Neural cell (in vitro differentiated cells): Measurements from ENCODE around the gene TCHH. TPM values are rescaled to one million over a fixed set of nuclear protein-coding genes. Genes with fewer than 3 reads are reported as not detected.

Experiments
- H2AFZ ChIP-seq: fragments of 200-600, 300-800 bp; sonication (generic), shearing (Covaris generic); 2 replicates; pipeline ENCODE4 v1.6.0; 2014; ENCODE audit warnings: low read depth, mild to moderate bottlenecking, antibody characterized with exemption, low read length, moderate library complexity
- H3F3A ChIP-seq: fragments of 200-600 bp; shearing (Covaris generic); 2 replicates; pipeline ENCODE4 v1.6.1; 2016; ENCODE audit warnings: mild to moderate bottlenecking, moderate library complexity, mixed read lengths, antibody characterized with exemption, low read length; ENCODE audit not compliant: insufficient read depth, poor library complexity, severe bottlenecking
- H3K27ac ChIP-seq: fragments of 200-600, 300-800 bp; sonication (generic), shearing (Covaris generic); 2 replicates; pipeline ENCODE4 v1.5.1; 2014; ENCODE audit warnings: mild to moderate bottlenecking, low read length, moderate library complexity
- H3K27me3 ChIP-seq: fragments of 300-800, 200-600 bp; sonication (generic), shearing (Covaris generic); 2 replicates; pipeline ENCODE4 v1.6.0; 2014; ENCODE audit warnings: mild to moderate bottlenecking, low read depth, low read length, moderate library complexity; ENCODE audit not compliant: insufficient read depth
- H3K36me3 ChIP-seq: fragments of 300-800, 200-600 bp; sonication (generic), shearing (Covaris generic); 2 replicates; pipeline ENCODE4 v1.5.1; 2014; ENCODE audit warnings: mild to moderate bottlenecking, antibody characterized with exemption, low read length, moderate library complexity; ENCODE audit not compliant: insufficient read depth
- H3K4me2 ChIP-seq: fragments of 300-800, 200-600 bp; sonication (generic), shearing (Covaris generic); 2 replicates; pipeline ENCODE4 v1.6.0; 2014; ENCODE audit warnings: mild to moderate bottlenecking, low read length
- H3K4me3 ChIP-seq: fragments of 300-800, 200-600 bp; sonication (generic), shearing (Covaris generic); 2 replicates; pipeline ENCODE4 v1.5.1; 2014; ENCODE audit warnings: mild to moderate bottlenecking, low read length, moderate library complexity
- H3K79me2 ChIP-seq: fragments of 200-600 bp; shearing (Covaris generic); replicated peaks from 2 replicates; pipeline ENCODE4 v1.6.0; 2014; ENCODE audit warnings: mild to moderate bottlenecking, low read length, moderate library complexity; ENCODE audit not compliant: insufficient read depth
- H3K9ac ChIP-seq: fragments of 300-800, 200-600 bp; sonication (generic), shearing (Covaris generic); 2 replicates; pipeline ENCODE4 v1.6.1; 2016; ENCODE audit warnings: mild to moderate bottlenecking, low read length, mixed read lengths
- H3K9me2 ChIP-seq: fragments of 200-600 bp; shearing (Covaris generic); 2 replicates; pipeline ENCODE4 v1.6.1; 2016; ENCODE audit warnings: mild to moderate bottlenecking, low read length, mixed read lengths; ENCODE audit not compliant: insufficient read depth
- H3K9me3 ChIP-seq: fragments of 200-600, 300-800 bp; sonication (generic), shearing (Covaris generic); 2 replicates; pipeline ENCODE4 v1.6.1; 2016; ENCODE audit warnings: mild to moderate bottlenecking, mixed run types, low read length, moderate library complexity, mixed read lengths
- H4K20me1 ChIP-seq: fragments of 200-600 bp; shearing (Covaris generic); 2 replicates; pipeline ENCODE4 v1.6.1; 2016; ENCODE audit warnings: mild to moderate bottlenecking, mixed run types; ENCODE audit not compliant: insufficient read depth
- CTCF ChIP-seq: fragments of 450-650 bp; IDR thresholded peaks from 2 replicates; pipeline ENCODE4 v1.5.1; 2014; ENCODE audit warnings: antibody characterized with exemption, mild to moderate bottlenecking, moderate library complexity; ENCODE audit not compliant: poor library complexity, severe bottlenecking
- EP300 ChIP-seq: fragments of 450-650 bp; conservative IDR thresholded peaks from 2 replicates; pipeline ENCODE4 v1.6.1; 2014; ENCODE audit warnings: antibody characterized with exemption, mild to moderate bottlenecking, moderate library complexity; ENCODE audit not compliant: poor library complexity, severe bottlenecking
- EZH2 ChIP-seq: fragments of 200-600, 300-800 bp; shearing (Covaris generic), sonication (generic); IDR thresholded peaks from 2 replicates; pipeline ENCODE4 v1.6.1; 2014; ENCODE audit warnings: antibody characterized with exemption, low read length, borderline replicate concordance, mild to moderate bottlenecking; ENCODE audit not compliant: insufficient read depth, poor library complexity, severe bottlenecking
- MXI1 ChIP-seq: fragments of 450-650 bp; conservative IDR thresholded peaks from 2 replicates; pipeline ENCODE4 v1.6.1; 2014; ENCODE audit warnings: antibody characterized with exemption, mild to moderate bottlenecking; ENCODE audit not compliant: poor library complexity, severe bottlenecking
- POLR2AphosphoS5 ChIP-seq: IDR thresholded peaks from 2 replicates; pipeline ENCODE4 v1.6.1; 2012
- RAD21 ChIP-seq: fragments of 450-650 bp; conservative IDR thresholded peaks from 2 replicates; pipeline ENCODE4 v1.6.1; 2014; ENCODE audit warnings: antibody characterized with exemption, mild to moderate bottlenecking, moderate library complexity
- SMC3 ChIP-seq: fragments of 450-650 bp; conservative IDR thresholded peaks from 2 replicates; pipeline ENCODE4 v1.6.1; 2014; ENCODE audit warnings: antibody characterized with exemption, mild to moderate bottlenecking, moderate library complexity; ENCODE audit not compliant: poor library complexity
- TAF1 ChIP-seq: IDR thresholded peaks from 2 replicates; pipeline ENCODE4 v1.6.1; 2012; ENCODE audit warnings: low read depth
- polyA plus RNA-seq: library from polyadenylated mRNA; depleted of rRNA; stranded (reverse); fragments of >200 nt; gene quantifications from 2 replicates; pipeline ENCODE4 v1.2.3, GENCODE V29; 2014
- TF ChIP-seq, protein P1 (sequence below): IDR thresholded peaks from 2 replicates; pipeline ENCODE4 v1.6.1; 2012; ENCODE audit warnings: borderline replicate concordance

TCHH gene
- polyA plus RNA-seq, 1 donor from 2014 or later: 0.14 TPM

DNA sequence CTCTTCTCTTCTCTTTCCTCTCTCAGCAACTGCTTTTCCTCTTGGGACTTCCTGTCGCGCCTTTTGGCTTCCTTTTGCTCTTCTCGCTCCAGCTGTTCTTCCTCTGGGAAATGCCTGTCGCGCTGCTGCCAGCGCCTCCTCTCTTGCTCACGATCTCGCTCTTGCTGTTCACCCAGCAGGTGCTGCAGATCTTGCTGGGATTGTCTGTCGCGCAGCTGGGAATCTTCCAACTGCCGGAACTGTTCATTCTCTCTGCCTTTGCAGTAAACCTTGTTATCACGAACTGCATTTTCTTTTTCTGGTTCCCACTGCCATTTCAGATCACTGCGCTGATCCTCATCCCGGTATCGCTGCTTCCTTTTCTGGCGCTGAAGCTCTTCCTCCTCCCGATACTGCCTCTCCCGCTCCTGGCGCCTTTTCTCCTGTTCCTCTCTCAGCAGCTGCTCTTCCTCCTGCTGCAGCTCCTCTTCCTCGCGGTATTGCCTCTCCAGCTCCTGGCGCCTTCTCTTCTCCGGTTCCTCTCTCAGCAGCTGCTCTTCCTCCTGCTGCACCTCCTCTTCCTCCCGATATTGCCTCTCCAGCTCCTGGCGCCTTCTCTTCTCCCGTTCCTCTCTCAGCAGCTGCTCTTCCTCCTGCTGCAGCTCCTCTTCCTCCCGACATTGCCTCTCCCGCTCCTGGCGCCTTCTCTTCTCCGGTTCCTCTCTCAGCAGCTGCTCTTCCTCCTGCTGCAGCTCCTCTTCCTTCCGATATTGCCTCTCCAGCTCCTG lies 5.8 kb downstream of the TCHH start:
- no peaks in the 10 kb centered on the region for H4K20me1 ChIP-seq
- H3K79me2 ChIP-seq: no peaks in the 10 kb centered on the region
- peak overlapping the region; percentile 66 for H3K4me3 ChIP-seq
- H3K27ac ChIP-seq: no peak overlapping the region
- H2AFZ ChIP-seq: no peak overlapping the region
- TF ChIP-seq CTCF: no peak
- no peak for TF ChIP-seq SMC3
- no peak for TF ChIP-seq EP300
- no peak for TF ChIP-seq MXI1
- no peak for TF ChIP-seq EZH2
- TF ChIP-seq, protein P1, sequence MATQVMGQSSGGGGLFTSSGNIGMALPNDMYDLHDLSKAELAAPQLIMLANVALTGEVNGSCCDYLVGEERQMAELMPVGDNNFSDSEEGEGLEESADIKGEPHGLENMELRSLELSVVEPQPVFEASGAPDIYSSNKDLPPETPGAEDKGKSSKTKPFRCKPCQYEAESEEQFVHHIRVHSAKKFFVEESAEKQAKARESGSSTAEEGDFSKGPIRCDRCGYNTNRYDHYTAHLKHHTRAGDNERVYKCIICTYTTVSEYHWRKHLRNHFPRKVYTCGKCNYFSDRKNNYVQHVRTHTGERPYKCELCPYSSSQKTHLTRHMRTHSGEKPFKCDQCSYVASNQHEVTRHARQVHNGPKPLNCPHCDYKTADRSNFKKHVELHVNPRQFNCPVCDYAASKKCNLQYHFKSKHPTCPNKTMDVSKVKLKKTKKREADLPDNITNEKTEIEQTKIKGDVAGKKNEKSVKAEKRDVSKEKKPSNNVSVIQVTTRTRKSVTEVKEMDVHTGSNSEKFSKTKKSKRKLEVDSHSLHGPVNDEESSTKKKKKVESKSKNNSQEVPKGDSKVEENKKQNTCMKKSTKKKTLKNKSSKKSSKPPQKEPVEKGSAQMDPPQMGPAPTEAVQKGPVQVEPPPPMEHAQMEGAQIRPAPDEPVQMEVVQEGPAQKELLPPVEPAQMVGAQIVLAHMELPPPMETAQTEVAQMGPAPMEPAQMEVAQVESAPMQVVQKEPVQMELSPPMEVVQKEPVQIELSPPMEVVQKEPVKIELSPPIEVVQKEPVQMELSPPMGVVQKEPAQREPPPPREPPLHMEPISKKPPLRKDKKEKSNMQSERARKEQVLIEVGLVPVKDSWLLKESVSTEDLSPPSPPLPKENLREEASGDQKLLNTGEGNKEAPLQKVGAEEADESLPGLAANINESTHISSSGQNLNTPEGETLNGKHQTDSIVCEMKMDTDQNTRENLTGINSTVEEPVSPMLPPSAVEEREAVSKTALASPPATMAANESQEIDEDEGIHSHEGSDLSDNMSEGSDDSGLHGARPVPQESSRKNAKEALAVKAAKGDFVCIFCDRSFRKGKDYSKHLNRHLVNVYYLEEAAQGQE: no peak
- TF ChIP-seq RAD21: no peak
- no peak for TF ChIP-seq TAF1
- no peak for TF ChIP-seq POLR2AphosphoS5
- H3K9ac ChIP-seq: no peak overlapping the region
- no peaks in the 10 kb centered on the region for H3F3A ChIP-seq
- no peaks in the 10 kb centered on the region for H3K36me3 ChIP-seq
- peaks cover 51% of the 10 kb centered on the region for H3K27me3 ChIP-seq
- no peaks in the 10 kb centered on the region for H3K9me2 ChIP-seq
- peaks cover 37% of the 10 kb centered on the region for H3K9me3 ChIP-seq
- H3K4me2 ChIP-seq: no peak overlapping the region

- H3K9ac ChIP-seq: no peak overlapping the region
- H3K4me3 ChIP-seq: no peak overlapping the region
- H4K20me1 ChIP-seq: no peaks in the 10 kb centered on the region
- no peak for TF ChIP-seq EP300
- TF ChIP-seq MXI1: no peak
- TF ChIP-seq, protein P1: no peak
- no peak for TF ChIP-seq CTCF
- TF ChIP-seq RAD21: no peak
- no peak for TF ChIP-seq SMC3
- no peak for TF ChIP-seq POLR2AphosphoS5
- no peak for TF ChIP-seq EZH2
- no peak for TF ChIP-seq TAF1
- H3K79me2 ChIP-seq: no peaks in the 10 kb centered on the region
- H3K27ac ChIP-seq: no peak overlapping the region
- no peaks in the 10 kb centered on the region for H3K9me2 ChIP-seq
- H3F3A ChIP-seq: no peaks in the 10 kb centered on the region
- no peaks in the 10 kb centered on the region for H3K36me3 ChIP-seq
- H3K4me2 ChIP-seq: no peak overlapping the region
- H3K27me3 ChIP-seq: peaks cover 46% of the 10 kb centered on the region
- peaks cover 37% of the 10 kb centered on the region for H3K9me3 ChIP-seq
- no peak overlapping the region for H2AFZ ChIP-seq
Measured at GRCh38 chr1:152108882-152109222, 6.4 kb downstream of the TCHH start.
